ENCODE results near the gene TBL1Y. TPM values are rescaled to one million over a fixed set of nuclear protein-coding genes. Genes with fewer than 3 reads are reported as not detected.
"Not testable (repeated sequence)": the region's sequence is repeated elsewhere in the genome, so short reads cannot be mapped to it uniquely, and the experiment has no call there.

TBL1Y gene
- total RNA-seq, 1 experiment from 2014 or later: not detected

DNA sequence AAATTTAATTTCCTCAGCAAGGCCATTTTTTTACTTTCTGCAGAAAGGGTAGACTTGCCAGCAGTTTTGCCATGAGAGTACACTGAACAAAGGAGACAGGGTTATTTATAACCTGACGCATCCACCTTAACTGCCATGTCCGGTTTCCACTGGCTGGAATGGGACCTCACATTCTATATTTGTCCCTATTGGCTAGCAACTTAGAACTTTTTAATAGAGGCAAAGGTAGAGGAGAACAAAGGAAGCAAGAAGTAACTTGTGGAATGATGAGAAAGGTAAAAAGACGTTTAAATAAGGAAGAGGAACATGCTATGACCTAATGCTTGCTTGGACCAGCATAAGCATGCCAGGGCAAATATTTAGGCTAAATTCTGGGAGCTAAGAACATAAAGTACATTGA is 142.0 kb downstream of the TBL1Y start:
- H3K4me3 ChIP-seq (replicated peaks in 1 of 2; ENCODE audit: low read depth in 1 of 2, low read length in 2 of 2); H3K4me2 ChIP-seq (ENCODE audit: low read length); H3K9me2 ChIP-seq (ENCODE audit: insufficient read depth); H3K79me2 ChIP-seq (ENCODE audit: insufficient read depth, low read length); H4K20me1 ChIP-seq (ENCODE audit: insufficient read depth); H2AFZ ChIP-seq (ENCODE audit: low read depth, low read length, poor library complexity, severe bottlenecking); intact Hi-C loops (cut with micrococcal nuclease); H3K36me3 ChIP-seq (ENCODE audit: control insufficient read depth in 1 of 2, insufficient read depth in 2 of 2, low read length in 2 of 2); H3K27ac ChIP-seq (ENCODE audit: low read depth, low read length); RAD21 ChIA-PET (ENCODE audit: low non-redundant PET in 1 of 2, low total read pairs in 2 of 2, uncharacterized antibody in 2 of 2, unreplicated experiment in 2 of 2); BruUV-seq (replicated peaks); H3K9me3 ChIP-seq (ENCODE audit: control insufficient read depth in 1 of 2, insufficient read depth in 1 of 2, low read depth in 1 of 2, low read length in 2 of 2); ATAC-seq; H3K9ac ChIP-seq (ENCODE audit: low read length); DNase-seq (ENCODE audit: low read depth, low spot score); H3K4me1 ChIP-seq (ENCODE audit: control insufficient read depth in 1 of 2, insufficient read depth in 2 of 2, low read length in 2 of 2); H3K27me3 ChIP-seq (ENCODE audit: insufficient read depth, low read length); CTCF ChIA-PET; POLR2A ChIA-PET: not testable (repeated sequence)

DNA sequence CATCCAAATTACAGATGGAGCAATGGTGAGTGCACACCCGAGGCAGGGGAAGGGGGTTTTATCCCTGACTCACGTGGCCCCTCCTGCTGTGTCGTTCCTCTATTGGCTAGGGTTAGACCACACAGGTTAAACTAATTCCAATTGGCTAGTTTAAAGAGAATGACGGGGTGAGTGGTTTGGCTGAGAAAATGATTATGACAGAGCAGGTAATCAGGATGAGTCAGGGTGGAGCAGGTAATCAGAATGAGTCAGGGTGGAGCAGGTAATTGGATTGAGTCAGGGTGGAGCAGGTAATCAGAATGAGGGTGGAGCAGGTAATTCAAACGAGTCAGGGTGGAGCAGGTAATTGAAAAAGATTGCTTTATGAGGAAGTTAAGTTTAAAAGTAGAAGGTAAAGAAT is 146.4 kb downstream of the TBL1Y start:
- Histone ChIP-seq H2AFZ (ENCODE audit: low read depth, low read length, poor library complexity, severe bottlenecking) (no peak overlapping the region), H4K20me1 (ENCODE audit: insufficient read depth) (no peaks in the 10 kb centered on the region), H3K9me2 (ENCODE audit: insufficient read depth) (no peaks in the 10 kb centered on the region), H3K4me1 (ENCODE audit: control insufficient read depth in 1 of 2, insufficient read depth in 2 of 2, low read length in 2 of 2) (no peaks in the 10 kb centered on the region), H3K36me3 (ENCODE audit: control insufficient read depth in 1 of 2, insufficient read depth in 2 of 2, low read length in 2 of 2) (no peaks in the 10 kb centered on the region), H3K27me3 (ENCODE audit: insufficient read depth, low read length) (no peaks in the 10 kb centered on the region), H3K79me2 (ENCODE audit: insufficient read depth, low read length) (no peaks in the 10 kb centered on the region), H3K4me3 (replicated peaks in 1 of 2; ENCODE audit: low read depth in 1 of 2, low read length in 2 of 2) (no peak overlapping the region), H3K4me2 (ENCODE audit: low read length) (no peak overlapping the region), H3K9ac (ENCODE audit: low read length) (no peak overlapping the region), H3K9me3 (ENCODE audit: control insufficient read depth in 1 of 2, insufficient read depth in 1 of 2, low read depth in 1 of 2, low read length in 2 of 2) (no peaks in the 10 kb centered on the region), H3K27ac (ENCODE audit: low read depth, low read length) (no peak overlapping the region)
- BruUV-seq (replicated peaks): no TSS peak
- TF ChIP-seq JUND (IDR thresholded peaks at IDR 0.05) (peak; percentile 17; the same call in 1 of the 2 replicates), SRF (IDR thresholded peaks at IDR 0.05; ENCODE audit: low read depth) (no peak)
- TF ChIP-seq, protein P1, sequence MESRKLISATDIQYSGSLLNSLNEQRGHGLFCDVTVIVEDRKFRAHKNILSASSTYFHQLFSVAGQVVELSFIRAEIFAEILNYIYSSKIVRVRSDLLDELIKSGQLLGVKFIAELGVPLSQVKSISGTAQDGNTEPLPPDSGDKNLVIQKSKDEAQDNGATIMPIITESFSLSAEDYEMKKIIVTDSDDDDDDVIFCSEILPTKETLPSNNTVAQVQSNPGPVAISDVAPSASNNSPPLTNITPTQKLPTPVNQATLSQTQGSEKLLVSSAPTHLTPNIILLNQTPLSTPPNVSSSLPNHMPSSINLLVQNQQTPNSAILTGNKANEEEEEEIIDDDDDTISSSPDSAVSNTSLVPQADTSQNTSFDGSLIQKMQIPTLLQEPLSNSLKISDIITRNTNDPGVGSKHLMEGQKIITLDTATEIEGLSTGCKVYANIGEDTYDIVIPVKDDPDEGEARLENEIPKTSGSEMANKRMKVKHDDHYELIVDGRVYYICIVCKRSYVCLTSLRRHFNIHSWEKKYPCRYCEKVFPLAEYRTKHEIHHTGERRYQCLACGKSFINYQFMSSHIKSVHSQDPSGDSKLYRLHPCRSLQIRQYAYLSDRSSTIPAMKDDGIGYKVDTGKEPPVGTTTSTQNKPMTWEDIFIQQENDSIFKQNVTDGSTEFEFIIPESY (IDR thresholded peaks at IDR 0.05; ENCODE audit: extremely low read depth, insufficient replicate concordance, low read length): no peak
- ChIA-PET CTCF (no interaction called here), POLR2A (no interaction called here), RAD21 (ENCODE audit: low non-redundant PET in 1 of 2, low total read pairs in 2 of 2, uncharacterized antibody in 2 of 2, unreplicated experiment in 2 of 2) (no interaction called here)
- ATAC-seq (no peak), DNase-seq (ENCODE audit: low read depth, low spot score) (peak; percentile 29)
- intact Hi-C loops (cut with micrococcal nuclease): no loop called here
